Activated CD4-positive, alpha-beta T cell treated with anti-CD3 and anti-CD28 coated beads, Interleukin-2, amount 10 ng/mL, durations not matched to agents 24 days and 14 days (primary cell): ENCODE measurements around the gene FTH1. TPM values are rescaled to one million over a fixed set of nuclear protein-coding genes. Genes with fewer than 3 reads are reported as not detected.

Experiments
- DNase-seq: peaks from one replicate; pipeline ENCODE4 v3.0.0; 2022
- H3K27ac Mint-ChIP-seq: one replicate; pipeline ENCODE4 v1.8.0; 2022; ENCODE audit warnings: mild to moderate bottlenecking, mixed read lengths
- H3K27me3 Mint-ChIP-seq: one replicate; pipeline ENCODE4 v1.8.0; 2022; ENCODE audit warnings: mixed read lengths
- H3K36me3 Mint-ChIP-seq: one replicate; pipeline ENCODE4 v1.8.0; 2022; ENCODE audit warnings: low read depth, mild to moderate bottlenecking, mixed read lengths
- H3K4me1 Mint-ChIP-seq: one replicate; pipeline ENCODE4 v1.8.0; 2021; ENCODE audit warnings: mixed read lengths
- H3K4me3 Mint-ChIP-seq: one replicate; pipeline ENCODE4 v1.8.0; 2022; ENCODE audit warnings: mild to moderate bottlenecking, moderate library complexity, mixed read lengths
- H3K9me3 Mint-ChIP-seq: one replicate; pipeline ENCODE4 v1.8.0; 2021; ENCODE audit warnings: mixed read lengths
- intact Hi-C: fragments of 100-400 bp; cut with micrococcal nuclease; formaldehyde crosslinking; loops from one replicate; pipeline ENCODE4 v1.15.1; 2023
- total RNA-seq: library from RNA; stranded (reverse); gene quantifications from 2 replicates; pipeline ENCODE4 v1.2.3, GENCODE V29; 2022

The FTH1 gene
- total RNA-seq, 1 donor from 2014 or later: 500 TPM

DNA sequence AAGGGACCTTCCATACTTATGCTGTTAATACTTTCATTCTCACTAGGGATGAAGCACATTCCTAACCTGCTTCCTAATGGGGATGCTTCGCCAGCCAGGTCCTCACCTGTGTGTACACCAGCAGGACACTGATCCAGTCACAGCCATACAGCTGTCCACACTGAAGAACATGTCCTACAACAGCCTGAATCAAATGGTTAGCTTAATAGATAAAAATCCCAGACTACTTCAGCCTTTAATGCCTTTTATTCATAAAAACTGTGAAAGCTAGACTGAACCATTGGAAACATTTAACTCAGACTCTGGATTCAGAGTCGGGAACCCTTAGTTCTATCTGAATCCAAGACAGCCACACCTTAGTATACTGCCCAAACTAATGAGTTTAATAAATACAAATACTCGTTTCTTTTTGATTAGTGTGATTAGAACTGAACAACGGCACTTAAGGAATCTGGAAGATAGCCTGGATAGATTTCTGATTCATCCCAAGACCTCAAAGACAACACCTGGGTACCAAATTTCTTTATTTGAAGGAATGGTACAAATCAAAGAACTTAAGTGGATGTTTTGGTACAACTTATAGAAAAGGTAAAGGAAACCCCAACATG is 3.3 kb downstream of the FTH1 start:
- peaks cover 40% of the 10 kb centered on the region for H3K4me1 Mint-ChIP-seq
- peaks cover 43% of the 10 kb centered on the region for H3K36me3 Mint-ChIP-seq
- H3K4me3 Mint-ChIP-seq: peak overlapping the region; percentile 30
- H3K9me3 Mint-ChIP-seq: no peaks in the 10 kb centered on the region
- H3K27ac Mint-ChIP-seq: no peak overlapping the region
- H3K27me3 Mint-ChIP-seq: no peaks in the 10 kb centered on the region
- DNase-seq: no peak
- intact Hi-C loops: no loop called here

DNA sequence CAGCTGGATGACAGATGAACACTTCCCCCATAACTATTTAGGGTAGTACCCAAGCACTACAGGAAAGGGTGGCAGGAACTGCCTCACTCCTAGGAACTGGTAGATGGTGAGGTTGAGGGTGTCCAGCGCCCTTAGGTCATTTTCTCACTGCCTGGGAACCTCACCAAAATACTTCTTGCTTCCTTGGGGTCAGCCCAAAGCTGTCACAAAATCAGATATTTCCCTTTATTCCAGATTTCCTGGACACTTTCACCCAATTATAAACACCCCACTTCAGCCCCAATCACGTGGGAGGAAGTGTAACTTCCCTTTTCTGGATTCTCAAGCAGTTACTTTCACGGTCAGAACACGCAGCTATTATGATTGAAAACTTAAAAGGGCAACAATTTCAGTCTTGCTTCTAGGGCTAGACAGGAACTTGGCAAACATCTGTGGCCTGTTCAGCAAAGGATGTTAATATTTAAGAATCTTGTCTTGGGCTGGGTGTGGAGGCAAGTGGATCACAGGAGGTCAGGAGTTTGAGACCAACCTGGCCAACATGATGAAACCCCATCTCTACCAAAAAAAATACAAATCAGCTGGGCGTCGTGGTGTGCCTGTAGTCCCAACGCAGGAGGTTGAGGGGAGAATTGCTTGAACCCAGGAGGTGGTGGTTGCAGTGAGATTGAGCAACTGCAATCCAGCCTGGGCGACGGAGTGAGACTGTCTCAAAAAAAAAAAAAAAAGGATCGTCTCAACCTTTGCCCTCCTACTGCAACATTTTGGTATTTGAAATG is 4.0 kb downstream of the FTH1 start:
- H3K4me3 Mint-ChIP-seq: peak overlapping the region; percentile 43
- H3K27me3 Mint-ChIP-seq: no peaks in the 10 kb centered on the region
- intact Hi-C loops: no loop called here
- peaks cover 43% of the 10 kb centered on the region for H3K36me3 Mint-ChIP-seq
- H3K4me1 Mint-ChIP-seq: peaks cover 34% of the 10 kb centered on the region
- H3K27ac Mint-ChIP-seq: peak overlapping the region; percentile 49
- H3K9me3 Mint-ChIP-seq: no peaks in the 10 kb centered on the region
- DNase-seq: peak; percentile 66

DNA sequence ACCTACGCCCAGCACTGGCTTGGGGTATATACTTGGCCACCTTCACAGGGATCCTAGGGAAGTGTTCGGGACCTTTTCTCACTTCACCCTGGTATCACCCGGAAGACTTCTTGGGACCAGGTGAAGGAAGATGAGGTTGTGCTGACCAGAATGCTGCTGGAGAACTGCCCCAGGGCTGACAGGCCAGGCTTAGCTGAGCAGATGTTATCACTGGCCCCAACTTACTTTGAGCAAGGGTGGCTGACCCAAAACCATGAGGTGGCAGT is 4.5 kb downstream of the FTH1 start:
- no peak for DNase-seq
- intact Hi-C loops: no loop called here

DNA sequence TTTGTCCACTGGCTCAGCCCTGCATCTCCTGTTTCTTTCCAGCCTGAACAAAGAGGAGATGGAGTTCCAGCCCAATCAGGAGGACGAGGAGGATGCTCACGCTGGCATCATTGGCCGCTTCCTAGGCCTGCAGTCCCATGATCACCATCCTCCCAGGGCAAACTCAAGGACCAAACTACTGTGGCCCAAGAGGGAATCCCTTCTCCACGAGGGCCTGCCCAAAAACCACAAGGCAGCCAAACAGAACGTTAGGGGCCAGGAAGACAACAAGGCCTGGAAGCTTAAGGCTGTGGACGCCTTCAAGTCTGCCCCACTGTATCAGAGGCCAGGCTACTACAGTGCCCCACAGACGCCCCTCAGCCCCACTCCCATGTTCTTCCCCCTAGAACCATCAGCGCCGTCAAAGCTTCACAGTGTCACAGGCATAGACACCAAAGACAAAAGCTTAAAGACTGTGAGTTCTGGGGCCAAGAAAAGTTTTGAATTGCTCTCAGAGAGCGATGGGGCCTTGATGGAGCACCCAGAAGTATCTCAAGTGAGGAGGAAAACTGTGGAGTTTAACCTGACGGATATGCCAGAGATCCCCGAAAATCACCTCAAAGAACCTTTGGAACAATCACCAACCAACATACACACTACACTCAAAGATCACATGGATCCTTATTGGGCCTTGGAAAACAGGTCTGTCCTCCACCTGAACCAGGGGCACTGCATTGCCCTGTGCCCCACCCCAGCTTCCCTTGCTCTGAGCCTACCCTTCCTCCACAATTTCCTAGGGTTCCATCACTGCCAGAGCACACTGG is 5.0 kb downstream of the FTH1 start:
- no peaks in the 10 kb centered on the region for H3K27me3 Mint-ChIP-seq
- H3K27ac Mint-ChIP-seq: no peak overlapping the region
- no peaks in the 10 kb centered on the region for H3K9me3 Mint-ChIP-seq
- peaks cover 30% of the 10 kb centered on the region for H3K4me1 Mint-ChIP-seq
- DNase-seq: no peak
- intact Hi-C loops: no loop called here
- H3K4me3 Mint-ChIP-seq: no peak overlapping the region
- H3K36me3 Mint-ChIP-seq: peaks cover 43% of the 10 kb centered on the region

More for the DNA sequence above, 4.5 kb downstream of the FTH1 start:
- no peaks in the 10 kb centered on the region for H3K9me3 Mint-ChIP-seq
- peak overlapping the region; percentile 49 for H3K27ac Mint-ChIP-seq
- H3K4me1 Mint-ChIP-seq: peaks cover 30% of the 10 kb centered on the region
- H3K4me3 Mint-ChIP-seq: no peak overlapping the region
- peaks cover 43% of the 10 kb centered on the region for H3K36me3 Mint-ChIP-seq
- H3K27me3 Mint-ChIP-seq: no peaks in the 10 kb centered on the region

DNA sequence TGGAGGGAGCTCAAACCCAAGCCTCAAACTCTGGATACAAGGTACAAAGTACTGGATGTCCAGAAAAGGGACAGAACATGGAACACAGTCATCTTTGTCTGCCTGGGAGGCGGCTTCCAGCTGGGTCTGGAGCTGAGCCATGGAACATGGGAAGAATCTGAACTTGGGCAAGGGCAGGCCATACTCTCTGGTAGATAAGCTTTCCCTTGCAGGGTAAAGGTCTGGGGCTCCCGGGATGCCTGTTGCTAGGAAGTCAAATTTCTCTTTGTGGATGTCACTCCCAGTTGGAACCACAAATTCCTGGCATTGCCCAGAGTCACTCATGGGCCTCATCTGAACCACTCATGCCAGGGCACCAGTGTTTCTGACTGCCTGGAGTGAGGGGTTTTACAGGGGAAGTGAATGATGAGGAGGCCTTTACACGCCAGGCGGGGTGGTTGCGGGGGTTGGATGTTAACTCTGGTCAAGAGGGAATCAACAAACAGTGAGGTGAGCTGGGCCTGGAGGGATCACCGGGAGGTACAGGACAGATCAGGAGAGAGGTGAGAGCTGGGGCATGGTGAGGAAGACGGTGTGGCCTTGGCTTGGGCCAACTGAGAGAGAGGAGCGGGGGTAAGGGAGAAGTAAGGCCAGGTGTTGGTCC is 5.7 kb downstream of the FTH1 start:
- no peaks in the 10 kb centered on the region for H3K9me3 Mint-ChIP-seq
- intact Hi-C loops: no loop called here
- H3K27ac Mint-ChIP-seq: no peak overlapping the region
- H3K4me3 Mint-ChIP-seq: no peak overlapping the region
- peaks cover 30% of the 10 kb centered on the region for H3K4me1 Mint-ChIP-seq
- peaks cover 1% of the 10 kb centered on the region for H3K27me3 Mint-ChIP-seq
- no peak for DNase-seq
- peaks cover 42% of the 10 kb centered on the region for H3K36me3 Mint-ChIP-seq

DNA sequence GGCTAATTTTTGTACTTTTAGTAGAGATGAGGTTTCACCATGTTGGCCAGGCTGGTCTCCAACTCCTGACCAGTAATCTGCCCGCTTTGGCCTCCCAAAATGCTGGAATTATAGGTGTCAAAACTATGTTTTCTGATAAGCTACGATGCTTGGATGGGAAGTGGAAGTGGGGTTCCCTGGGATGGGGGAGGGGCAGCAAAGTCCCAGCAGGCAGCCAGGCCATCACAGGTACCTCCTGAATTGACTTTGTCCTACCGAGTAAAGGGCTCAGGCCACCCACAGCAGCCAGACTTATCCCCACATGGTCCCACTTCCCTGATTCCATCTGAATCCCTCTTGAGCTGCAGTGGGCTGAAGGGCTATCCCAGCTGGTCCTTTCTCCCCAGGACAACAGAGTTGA is 6.9 kb downstream of the FTH1 start:
- H3K36me3 Mint-ChIP-seq: peaks cover 32% of the 10 kb centered on the region
- intact Hi-C loops: no loop called here
- H3K4me3 Mint-ChIP-seq: no peak overlapping the region
- no peaks in the 10 kb centered on the region for H3K9me3 Mint-ChIP-seq
- no peak for DNase-seq
- peaks cover 28% of the 10 kb centered on the region for H3K4me1 Mint-ChIP-seq
- H3K27ac Mint-ChIP-seq: no peak overlapping the region
- peaks cover 5% of the 10 kb centered on the region for H3K27me3 Mint-ChIP-seq

DNA sequence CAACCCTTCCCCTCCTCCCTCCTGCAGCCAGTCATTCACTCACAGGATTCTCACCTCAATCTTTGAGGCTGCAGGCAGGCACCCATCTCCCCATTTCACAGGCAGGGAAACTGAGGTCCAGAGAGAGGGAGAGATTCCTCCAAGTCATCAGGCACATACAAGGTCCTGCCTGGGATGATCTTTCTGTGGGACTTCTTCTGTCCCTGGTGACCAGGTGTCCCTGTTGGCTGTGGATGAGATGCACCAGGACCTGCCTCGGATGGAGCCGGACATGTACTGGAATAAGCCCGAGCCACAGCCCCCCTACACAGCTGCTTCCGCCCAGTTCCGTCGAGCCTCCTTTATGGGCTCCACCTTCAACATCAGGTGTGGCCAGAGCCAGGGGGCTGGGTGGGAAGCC is 7.8 kb downstream of the FTH1 start:
- no peak overlapping the region for H3K4me3 Mint-ChIP-seq
- no peak overlapping the region for H3K27ac Mint-ChIP-seq
- H3K9me3 Mint-ChIP-seq: no peaks in the 10 kb centered on the region
- DNase-seq: no peak
- H3K36me3 Mint-ChIP-seq: peaks cover 24% of the 10 kb centered on the region
- intact Hi-C loops: no loop called here
- peaks cover 8% of the 10 kb centered on the region for H3K27me3 Mint-ChIP-seq
- peaks cover 22% of the 10 kb centered on the region for H3K4me1 Mint-ChIP-seq

DNA sequence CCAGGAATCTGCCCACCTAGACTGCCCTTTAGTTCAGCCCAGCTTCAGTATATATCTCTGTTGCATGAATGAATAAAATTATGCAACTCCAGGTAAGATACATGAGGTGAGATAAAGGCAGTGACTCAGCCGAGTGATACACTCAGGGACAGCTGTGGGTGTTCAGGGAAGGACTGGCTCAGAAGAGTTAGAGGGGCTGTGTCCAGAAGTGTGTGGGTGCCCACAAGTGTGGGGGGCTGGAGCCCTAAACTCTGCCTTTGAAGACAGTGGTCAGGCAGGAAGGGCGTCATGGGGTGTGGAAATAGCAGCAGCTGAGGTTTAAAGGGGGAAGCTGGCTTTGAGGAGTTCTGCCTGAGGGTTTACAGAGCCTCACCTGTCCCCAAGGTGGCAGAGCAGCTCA is 8.3 kb downstream of the FTH1 start:
- Mint-ChIP-seq H3K9me3 (no peaks in the 10 kb centered on the region), H3K4me1 (peaks cover 18% of the 10 kb centered on the region), H3K4me3 (no peak overlapping the region), H3K27ac (no peak overlapping the region), H3K36me3 (peaks cover 18% of the 10 kb centered on the region), H3K27me3 (peaks cover 13% of the 10 kb centered on the region)
- intact Hi-C loops: no loop called here
- DNase-seq: no peak

DNA sequence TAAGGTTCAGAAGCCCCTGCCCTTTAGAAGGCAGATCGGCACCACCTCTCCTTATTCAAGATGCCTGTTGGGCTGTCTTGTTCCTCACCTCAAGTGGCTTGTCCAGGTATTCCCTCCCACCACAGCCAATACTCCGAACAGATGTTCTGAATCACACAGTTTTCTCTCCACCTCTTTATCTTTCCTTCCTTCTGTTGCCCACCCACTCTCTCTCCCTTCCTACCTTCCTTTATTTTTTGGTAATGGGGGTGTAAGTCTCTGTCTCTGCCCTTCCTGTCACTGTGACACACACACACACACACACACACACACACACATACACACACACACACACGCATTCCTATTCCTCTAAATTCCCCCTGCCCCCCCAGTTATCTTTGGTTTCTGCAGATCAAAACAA is 8.8 kb downstream of the FTH1 start:
- Mint-ChIP-seq H3K4me1 (peaks cover 14% of the 10 kb centered on the region), H3K27ac (no peak overlapping the region), H3K9me3 (no peaks in the 10 kb centered on the region), H3K27me3 (peaks cover 15% of the 10 kb centered on the region), H3K36me3 (peaks cover 13% of the 10 kb centered on the region), H3K4me3 (no peak overlapping the region)
- intact Hi-C loops: no loop called here
- DNase-seq: no peak

DNA sequence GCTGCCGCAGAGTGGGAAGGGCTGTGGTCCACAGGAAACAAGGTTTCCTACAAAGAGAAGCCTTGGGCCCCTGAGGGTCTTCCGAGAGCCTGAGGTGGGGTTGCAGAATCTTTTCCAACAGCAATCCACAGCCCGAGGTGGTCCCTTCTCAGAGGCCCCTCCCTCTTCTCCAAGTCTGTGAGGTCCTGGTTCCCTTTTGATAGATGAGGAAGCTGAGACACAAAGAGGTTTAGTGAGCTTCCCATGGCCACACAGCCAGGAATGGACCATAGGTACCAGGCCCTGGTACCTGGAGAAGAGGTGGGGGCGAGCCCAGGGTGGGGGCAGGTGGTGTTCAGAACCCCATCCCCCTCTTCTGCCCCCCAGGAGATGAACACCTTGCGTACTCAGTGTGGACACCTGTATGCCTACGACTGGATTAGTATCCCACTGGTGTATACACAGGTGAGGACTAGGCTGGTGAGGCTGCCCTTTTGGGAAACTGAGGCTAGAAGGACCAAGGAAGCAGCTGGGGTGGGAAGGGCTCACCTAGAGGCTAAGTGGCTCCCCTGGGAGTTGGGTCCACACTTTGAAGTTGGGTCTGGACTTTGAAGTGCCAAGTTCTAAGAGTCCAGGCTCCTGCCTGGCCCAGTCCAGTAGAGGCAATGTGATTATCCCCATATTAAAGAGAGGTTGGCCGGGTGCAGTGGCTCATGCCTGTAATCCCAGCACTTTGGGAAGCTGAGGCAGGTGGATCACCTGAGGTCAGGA is 10.2 kb downstream of the FTH1 start:
- no peak for DNase-seq
- Mint-ChIP-seq H3K9me3 (no peaks in the 10 kb centered on the region), H3K27ac (no peak overlapping the region)

DNA sequence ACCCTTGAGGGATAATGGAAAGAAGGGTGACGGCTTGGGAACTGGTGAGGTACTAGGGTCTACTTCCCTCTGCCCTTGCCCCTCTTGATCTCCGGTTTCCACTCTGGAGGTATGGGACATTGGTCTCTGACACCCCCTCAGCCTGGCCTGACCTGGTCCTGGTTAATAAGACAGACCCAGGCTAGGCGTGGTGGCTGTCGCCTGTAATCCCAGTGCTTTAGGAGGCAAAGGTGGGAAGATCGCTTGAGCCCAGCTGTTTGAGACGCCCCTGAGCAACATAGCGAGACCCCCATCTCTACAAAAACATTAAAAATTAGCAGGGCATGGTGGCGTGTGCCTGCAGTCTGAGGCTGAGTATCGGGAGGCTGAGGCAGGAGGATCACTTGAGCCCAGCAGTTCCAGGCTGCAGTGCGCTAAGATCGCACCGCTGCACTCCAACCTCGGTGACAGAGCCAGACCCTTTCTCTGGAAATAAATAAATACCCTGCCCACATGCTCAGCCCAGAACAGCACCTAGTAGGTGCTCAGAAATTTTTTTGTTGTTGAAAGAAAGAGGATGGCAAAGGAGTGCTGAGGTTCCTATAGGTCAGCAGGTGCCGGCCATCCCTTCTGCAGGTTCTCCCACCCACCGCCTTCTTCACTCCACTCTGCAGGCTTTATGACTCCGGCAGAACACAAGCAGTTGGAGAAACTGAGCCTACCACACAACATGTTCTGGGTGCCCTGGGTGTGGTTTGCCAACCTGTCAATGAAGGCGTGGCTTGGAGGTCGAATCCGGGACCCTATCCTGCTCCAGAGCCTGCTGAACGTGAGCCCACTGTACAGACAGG is 11.0 kb downstream of the FTH1 start:
- H3K4me1 Mint-ChIP-seq: peaks cover 3% of the 10 kb centered on the region
- intact Hi-C loops: no loop called here
- peaks cover 15% of the 10 kb centered on the region for H3K27me3 Mint-ChIP-seq
- H3K27ac Mint-ChIP-seq: no peak overlapping the region
- peak overlapping the region; percentile 35 for H3K4me3 Mint-ChIP-seq
- H3K36me3 Mint-ChIP-seq: no peaks in the 10 kb centered on the region
- no peaks in the 10 kb centered on the region for H3K9me3 Mint-ChIP-seq
- DNase-seq: peak; percentile 56

More for the DNA sequence above, 10.2 kb downstream of the FTH1 start:
- peaks cover 3% of the 10 kb centered on the region for H3K4me1 Mint-ChIP-seq
- H3K4me3 Mint-ChIP-seq: no peak overlapping the region
- intact Hi-C loops: no loop called here
- H3K27me3 Mint-ChIP-seq: peaks cover 15% of the 10 kb centered on the region
- H3K36me3 Mint-ChIP-seq: peaks cover 3% of the 10 kb centered on the region

DNA sequence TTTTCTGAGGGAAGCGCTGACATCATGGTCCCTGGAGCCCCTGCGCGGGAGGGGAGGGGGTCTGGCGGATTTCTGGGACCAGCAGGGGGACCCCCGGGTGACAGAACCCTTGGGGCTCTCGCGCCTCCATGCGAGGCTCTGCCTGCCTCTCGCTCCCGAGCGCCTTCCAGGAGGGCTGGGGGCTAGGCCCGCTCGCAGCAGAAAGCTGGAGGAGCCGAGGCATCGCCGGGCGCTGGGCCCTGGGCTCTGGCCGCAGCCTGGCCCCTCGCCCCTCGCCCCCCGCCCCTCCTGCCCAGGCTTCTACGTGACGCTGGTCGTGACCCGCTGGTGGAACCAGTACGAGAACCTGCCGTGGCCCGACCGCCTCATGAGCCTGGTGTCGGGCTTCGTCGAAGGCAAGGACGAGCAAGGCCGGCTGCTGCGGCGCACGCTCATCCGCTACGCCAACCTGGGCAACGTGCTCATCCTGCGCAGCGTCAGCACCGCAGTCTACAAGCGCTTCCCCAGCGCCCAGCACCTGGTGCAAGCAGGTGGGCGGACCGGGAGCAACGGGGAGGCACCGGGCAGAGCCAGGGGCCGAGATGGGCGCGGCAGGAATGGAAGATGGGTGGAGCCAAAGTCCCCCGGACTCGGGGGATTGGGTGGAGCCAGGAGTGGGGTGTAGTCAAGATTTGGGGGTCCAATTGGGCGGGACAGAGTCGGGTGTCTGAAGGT is 11.9 kb downstream of the FTH1 start:
- H3K36me3 Mint-ChIP-seq: no peaks in the 10 kb centered on the region
- H3K27ac Mint-ChIP-seq: no peak overlapping the region
- peak overlapping the region; percentile 35 for H3K4me3 Mint-ChIP-seq
- peak; percentile 71 for DNase-seq
- H3K4me1 Mint-ChIP-seq: peaks cover 3% of the 10 kb centered on the region
- no peaks in the 10 kb centered on the region for H3K9me3 Mint-ChIP-seq
- intact Hi-C loops: no loop called here
- peaks cover 15% of the 10 kb centered on the region for H3K27me3 Mint-ChIP-seq
